HG02610 (cell line): ENCODE data around the gene ITGB1BP1.
A peak's percentile ranks its signal among the peaks of the same experiment; 100 is the strongest.

Experiments used
- ATAC-seq: cut with Tn5 transposase; IDR thresholded peaks from one replicate; pipeline ENCODE4 v1.9.1; 2021; ENCODE audit warnings: mild to moderate bottlenecking, moderate library complexity; ENCODE audit not compliant: unreplicated experiment

Gene ITGB1BP1

GRCh38 chr2:9428965-9429577, 5.7 kb upstream of the ITGB1BP1 start:
- ATAC-seq, result no peak

- no peak for ATAC-seq
Observed at GRCh38 chr2:9424447-9425164, 1.3 kb upstream of the ITGB1BP1 start.

GRCh38 chr2:9423922-9424272, 569 bp upstream of the ITGB1BP1 start:
- ATAC-seq, result peak; percentile 13

GRCh38 chr2:9422321-9423099, 818 bp downstream of the ITGB1BP1 start:
- ATAC-seq, result peak; percentile 32

- ATAC-seq, result no peak
Observed at GRCh38 chr2:9420495-9420894, 2.8 kb downstream of the ITGB1BP1 start.

- no peak for ATAC-seq
Observed at GRCh38 chr2:9419541-9419940, 3.8 kb downstream of the ITGB1BP1 start.

GRCh38 chr2:9418746-9419145, 4.6 kb downstream of the ITGB1BP1 start:
- ATAC-seq, result no peak

GRCh38 chr2:9417725-9418124, 5.6 kb downstream of the ITGB1BP1 start:
- ATAC-seq, result no peak

GRCh38 chr2:9416962-9417316, 6.4 kb downstream of the ITGB1BP1 start:
- no peak for ATAC-seq

- ATAC-seq, result no peak
Observed at GRCh38 chr2:9416267-9416961, 6.9 kb downstream of the ITGB1BP1 start.

- no peak for ATAC-seq
Observed at GRCh38 chr2:9415516-9416169, 7.7 kb downstream of the ITGB1BP1 start.

GRCh38 chr2:9412781-9413180, 10.5 kb downstream of the ITGB1BP1 start:
- no peak for ATAC-seq

GRCh38 chr2:9410108-9410507, 13.2 kb downstream of the ITGB1BP1 start:
- no peak for ATAC-seq

GRCh38 chr2:9408641-9409151, 14.6 kb downstream of the ITGB1BP1 start:
- ATAC-seq, result no peak

GRCh38 chr2:9407363-9407811, 15.9 kb downstream of the ITGB1BP1 start:
- no peak for ATAC-seq

- no peak for ATAC-seq
Observed at GRCh38 chr2:9406529-9407362, 16.6 kb downstream of the ITGB1BP1 start.

- no peak for ATAC-seq
Observed at GRCh38 chr2:9405636-9406035, 17.7 kb downstream of the ITGB1BP1 start.

GRCh38 chr2:9404451-9404850, 18.9 kb downstream of the ITGB1BP1 start:
- ATAC-seq, result no peak

GRCh38 chr2:9403924-9404323, 19.4 kb downstream of the ITGB1BP1 start:
- ATAC-seq, result no peak
